Lung microvascular endothelial cell (primary cell): ENCODE results near the gene CAMKMT. TPM values are rescaled to one million over a fixed set of nuclear protein-coding genes. Genes with fewer than 3 reads are reported as not detected.
A peak's percentile ranks its signal among the peaks of the same experiment; 100 is the strongest.
"Not testable (repeated sequence)": the region's sequence is repeated elsewhere in the genome, so short reads cannot be mapped to it uniquely, and the experiment has no call there.

Source experiments
- DNase-seq, 2 donors: peaks; one replicate each; pipeline versions ENCODE4 v3.0.0 to v3.0.0-alpha.2; 2010; ENCODE audit warnings: low read depth in 2 of 2
- total RNA-seq: library from RNA; depleted of rRNA; stranded (reverse); fragments of >200 nt; gene quantifications from 2 replicates; pipeline ENCODE4 v1.2.1, GENCODE V29; 2014

CAMKMT gene
- total RNA-seq, 1 donor from 2014 or later = 2.6 TPM

DNA sequence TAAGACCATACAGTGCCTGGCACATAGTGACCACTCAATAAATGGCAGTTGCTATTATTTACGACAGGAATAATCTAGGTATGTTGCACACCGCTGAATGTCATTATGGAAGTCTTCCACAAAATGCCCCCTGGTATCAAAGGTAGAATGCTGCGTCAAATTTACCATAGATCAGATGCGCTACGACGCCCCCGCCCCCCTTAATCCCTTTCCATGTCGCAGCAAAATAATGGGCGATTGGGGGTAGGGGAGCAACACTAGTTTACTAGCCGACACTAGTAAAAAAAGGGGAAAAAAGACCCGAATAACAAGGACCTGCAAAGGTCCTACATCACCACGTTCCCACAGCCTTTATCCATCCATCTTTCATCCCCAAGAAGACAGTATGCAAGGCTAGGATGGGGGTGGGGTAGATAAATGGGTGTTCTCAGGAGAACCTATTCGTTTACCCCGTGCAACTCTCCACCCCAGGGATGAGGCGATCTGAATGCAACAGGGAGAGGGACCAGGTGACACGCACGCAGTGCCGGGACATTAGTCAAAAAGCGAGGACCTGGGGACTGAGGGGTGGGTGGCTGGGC lies 908 bp upstream of the CAMKMT start:
- peak; percentile 34 to 40 for DNase-seq

DNA sequence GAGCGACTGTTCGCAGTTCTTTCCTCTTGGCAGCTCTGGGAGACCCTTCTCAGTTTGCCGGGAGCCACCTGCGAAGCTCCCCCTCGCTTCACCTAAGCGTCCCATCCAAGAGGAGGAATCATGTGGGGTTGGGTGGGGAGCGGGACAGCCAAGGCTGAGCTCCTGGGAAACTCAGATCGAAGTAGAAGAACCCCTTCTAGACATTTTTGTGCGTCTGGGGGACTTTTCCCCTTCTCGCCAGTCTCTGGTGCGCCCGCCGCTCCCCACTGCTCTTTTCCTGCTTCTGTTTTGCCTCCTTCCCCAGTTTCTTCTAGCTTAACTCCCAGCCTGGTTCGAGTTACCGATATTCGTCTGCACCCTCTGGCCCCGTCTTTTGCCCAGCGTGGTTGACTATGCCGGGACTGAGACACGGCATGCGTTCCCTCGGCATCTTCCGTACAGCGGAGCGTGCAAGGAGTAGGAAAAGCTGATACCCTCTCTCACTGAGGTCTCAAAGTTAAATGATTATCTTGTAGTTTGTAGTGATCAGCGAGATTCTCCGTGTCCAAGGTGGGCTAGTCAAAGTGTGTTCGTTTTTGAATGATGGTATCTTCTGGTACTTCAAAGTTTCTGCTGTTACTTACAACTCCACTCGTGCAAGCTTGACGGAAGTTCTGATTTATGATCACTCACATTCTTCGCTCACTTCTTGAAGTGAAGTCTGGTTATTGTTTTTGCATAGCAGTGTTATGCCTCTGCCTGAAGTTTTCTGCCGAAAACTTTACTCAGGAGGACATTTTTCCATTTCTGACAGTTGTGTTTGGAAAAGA lies 664 bp downstream of the CAMKMT start:
- peak; percentile 16 to 62 for DNase-seq

DNA sequence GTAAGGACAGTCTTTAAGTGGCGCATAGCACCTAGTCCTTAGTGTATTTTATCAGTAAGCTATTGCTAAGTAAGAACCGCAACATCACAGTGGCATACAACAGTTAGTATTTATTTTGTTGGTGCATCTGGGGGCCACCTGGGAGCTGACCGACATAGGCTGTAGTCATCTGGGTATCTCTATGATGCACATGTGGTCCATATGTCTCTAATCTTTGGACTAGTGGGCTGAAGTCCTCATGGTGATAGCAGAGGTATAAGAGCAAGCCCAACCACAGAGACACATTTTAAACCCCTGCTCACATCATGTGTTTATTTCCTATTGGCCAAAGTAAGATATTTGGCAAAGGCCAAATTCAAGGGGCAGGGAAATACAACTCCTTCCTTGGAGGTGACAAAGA lies 2.9 kb downstream of the CAMKMT start:
- DNase-seq = no peak

DNA sequence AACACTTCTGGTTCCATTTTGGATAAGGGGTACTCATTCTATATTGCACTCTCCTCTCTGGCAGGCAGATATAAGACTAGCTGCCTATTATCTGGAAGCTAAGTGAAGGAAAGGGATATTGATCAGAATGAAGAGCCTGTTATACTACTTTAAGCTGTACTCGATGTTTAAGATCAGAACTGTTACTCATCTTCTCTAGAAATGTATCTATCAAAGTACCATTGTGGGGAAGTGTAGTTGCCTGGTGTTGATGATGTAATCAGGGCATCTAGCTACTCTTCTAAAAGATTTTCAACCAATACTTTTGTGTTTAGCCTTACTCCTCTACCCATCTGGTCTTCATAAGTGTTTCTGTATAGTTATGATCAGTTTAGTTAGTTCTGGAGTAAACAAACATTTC lies 5.8 kb downstream of the CAMKMT start:
- DNase-seq = no peak

DNA sequence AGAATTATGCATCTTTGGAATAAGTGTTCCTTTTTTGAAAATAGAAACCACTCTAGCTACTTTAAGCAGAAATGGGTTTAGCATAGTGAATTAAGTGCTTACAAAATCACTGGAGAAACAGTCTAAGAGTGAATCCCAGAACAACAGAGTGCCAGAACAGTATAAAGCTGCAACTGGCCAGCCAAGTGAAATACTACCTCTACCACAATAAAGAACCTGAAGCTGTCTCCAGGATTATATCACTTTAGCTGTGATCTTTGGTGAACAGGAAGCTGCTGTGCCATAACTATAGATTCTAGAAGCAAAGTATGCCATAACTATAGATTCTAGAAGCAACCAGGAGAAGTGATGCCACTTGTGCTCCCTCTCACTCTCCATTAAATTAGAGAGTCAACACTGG lies 7.6 kb downstream of the CAMKMT start:
- no peak for DNase-seq

DNA sequence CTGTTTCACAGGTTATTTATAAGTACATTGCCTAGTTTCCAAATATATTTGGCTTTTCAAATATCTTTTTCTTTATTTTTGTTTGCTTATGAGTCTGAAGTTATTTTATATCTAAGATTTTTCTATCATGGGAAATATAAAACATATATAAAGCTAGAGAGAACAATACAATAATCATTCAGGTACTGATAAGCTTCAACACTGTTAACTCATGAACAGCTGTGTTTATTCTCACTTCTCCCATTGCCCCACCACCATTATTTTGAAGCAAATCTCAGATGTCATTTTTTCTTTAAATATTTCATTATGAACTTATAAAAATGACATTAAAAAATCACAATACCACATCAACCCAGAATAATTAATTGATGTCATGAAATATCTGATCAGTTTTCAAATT lies 9.7 kb downstream of the CAMKMT start:
- DNase-seq = no peak

DNA sequence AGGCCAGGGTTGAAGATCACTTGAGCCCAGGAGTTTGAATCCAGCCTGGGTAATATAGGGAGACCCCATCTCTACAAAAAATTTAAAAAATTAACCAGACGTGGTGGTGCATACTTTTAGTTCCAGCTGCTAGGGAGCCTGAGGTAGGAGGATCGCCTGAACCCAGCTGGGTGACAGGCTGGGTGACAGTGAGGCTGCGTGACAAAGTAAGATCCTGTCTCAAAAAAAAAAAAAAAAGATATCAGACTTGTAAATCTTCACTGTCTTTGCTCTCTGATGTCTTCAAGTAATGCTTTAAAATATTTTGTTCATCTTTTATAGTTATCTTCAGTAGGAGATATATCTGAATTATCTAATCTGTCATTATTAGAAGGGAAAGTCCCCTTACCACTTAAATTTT lies 10.5 kb downstream of the CAMKMT start:
- no peak for DNase-seq

DNA sequence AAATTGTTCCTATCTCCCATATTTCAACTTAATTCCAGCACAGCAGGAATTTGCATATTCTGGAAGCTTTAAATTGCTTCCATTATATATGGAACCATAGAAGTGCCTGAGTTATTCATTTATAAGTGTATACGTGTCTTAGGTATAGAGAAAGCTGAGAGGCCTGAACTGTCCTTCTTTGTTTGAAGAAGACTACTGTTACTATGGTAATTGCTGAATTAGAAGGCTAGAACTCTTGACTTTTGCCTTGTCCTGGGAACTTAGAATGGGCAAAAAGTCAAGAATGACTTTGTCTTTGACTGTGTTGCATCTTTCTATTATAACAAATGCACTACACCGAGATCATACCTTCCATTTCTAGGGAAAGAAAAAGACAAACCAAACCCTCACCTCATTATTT lies 15.7 kb downstream of the CAMKMT start:
- no peak for DNase-seq

DNA sequence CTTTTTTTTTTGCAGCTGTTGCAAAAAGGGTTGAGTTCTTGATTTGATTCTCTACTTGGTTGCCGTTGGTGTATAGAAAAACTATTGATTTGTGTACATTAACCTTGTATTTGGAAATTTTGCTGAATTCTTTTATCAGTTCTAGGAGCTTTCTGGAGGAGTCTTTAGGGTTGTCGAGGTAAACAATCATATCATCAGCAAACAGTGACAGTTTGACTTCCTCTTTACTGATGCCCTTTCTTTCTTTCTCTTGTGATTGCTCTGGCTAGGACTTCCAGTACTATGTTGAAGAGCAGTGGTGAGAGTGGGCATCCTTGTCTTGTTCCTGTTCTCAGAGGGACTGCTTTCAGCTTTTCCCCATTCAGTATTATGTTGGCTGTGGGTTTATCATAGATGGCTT lies 23.5 kb downstream of the CAMKMT start:
- not testable (repeated sequence) for DNase-seq

DNA sequence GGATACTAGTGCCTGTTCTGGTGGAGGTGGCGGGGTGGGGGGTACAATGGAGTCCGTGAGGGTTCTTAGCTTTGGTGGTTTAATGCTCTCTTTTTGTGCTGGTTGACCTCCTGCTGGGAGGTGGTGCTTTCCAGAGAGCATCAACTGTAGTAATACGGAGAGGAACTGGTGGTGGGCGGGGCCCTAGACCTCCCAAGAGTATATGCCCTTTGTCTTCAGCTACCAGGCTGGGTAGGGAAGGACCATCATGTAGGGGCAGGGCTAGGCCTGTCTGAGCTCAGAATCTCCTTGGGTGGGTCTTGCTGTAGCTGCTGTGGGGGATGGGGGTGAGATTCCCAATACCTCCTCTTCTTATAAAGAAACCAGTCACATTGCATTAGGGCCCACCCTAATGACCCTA lies 27.1 kb downstream of the CAMKMT start:
- no peak for DNase-seq

DNA sequence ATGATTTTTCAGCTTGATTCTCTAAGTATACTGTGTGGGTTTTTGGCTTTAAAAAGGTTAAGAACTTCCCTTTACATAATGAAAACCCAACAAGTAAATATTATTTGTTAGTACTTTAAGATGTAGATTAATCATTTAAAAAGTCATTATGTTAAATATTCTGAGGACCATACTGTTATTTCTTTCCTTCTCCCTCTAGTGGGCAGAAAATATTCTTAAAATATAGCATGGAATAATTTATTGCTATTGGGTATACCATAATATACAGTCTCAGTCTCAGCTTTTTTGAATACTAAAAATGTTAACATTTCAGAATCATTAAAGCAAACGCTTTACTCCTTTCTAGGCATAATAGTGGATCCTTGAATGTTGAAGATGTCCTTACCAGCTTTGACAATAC lies 28.1 kb downstream of the CAMKMT start:
- DNase-seq = peak in 1 of 2 donors; percentile 2

DNA sequence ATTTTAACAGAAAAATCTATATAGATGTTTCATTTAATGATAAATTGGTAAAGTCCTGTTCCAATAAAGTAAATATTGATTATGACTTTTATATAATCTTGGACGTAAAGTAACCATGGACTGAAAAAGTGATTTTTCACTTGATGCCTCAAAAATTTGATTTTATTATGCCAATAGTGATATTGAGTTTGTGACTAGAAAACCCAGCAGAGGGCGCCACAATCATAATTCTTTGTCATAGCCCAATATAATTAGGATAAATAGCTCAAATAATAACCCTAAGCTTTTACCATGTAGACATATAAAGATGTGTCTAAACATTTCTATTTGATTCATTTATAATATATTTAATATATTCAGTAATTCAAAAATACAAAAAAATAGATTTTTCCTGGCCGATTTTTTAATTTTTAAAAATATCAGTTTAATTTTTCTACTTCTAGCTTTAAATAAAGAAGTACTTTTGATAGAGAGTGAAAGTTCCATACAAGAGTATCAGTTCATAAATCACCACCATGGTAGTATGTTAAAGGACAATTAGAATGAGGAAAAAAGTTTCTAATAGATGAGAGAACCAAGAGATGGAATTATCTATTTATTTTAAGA lies 30.7 kb downstream of the CAMKMT start:
- peak; percentile 33 to 57 for DNase-seq

DNA sequence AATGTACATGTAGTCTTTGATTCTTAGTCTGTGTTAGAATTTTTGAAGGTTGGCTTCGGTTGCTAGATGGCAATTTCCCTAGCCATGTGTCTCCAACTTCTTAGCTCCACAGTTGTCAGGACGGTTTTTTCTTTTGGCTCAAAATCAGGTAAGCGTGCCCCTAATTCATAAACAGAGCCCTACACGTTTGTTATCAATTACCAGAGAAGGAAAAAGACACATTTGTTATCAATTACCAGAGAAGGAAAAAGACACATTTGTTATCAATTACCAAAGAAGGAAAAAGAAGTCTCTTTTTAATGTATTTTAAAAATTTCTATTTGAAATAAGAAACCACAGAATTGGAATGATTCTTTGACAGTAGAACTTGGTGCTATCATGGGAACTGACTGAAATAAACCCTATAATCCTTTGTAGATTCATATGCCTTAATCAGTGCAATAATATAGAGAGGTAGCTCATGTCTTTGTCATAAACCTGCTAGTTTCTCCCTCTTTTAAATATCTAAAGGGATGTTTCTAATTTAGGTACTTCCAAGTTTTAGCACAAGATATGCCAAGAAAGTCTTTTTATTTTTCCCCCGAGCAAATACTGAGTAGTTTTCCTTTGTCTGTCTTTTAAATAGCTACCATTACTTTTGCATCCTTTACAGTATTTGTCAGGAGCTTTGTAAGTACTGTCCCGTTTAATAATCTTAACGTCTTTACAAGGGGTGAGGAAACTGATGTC lies 35.9 kb downstream of the CAMKMT start:
- no peak for DNase-seq

DNA sequence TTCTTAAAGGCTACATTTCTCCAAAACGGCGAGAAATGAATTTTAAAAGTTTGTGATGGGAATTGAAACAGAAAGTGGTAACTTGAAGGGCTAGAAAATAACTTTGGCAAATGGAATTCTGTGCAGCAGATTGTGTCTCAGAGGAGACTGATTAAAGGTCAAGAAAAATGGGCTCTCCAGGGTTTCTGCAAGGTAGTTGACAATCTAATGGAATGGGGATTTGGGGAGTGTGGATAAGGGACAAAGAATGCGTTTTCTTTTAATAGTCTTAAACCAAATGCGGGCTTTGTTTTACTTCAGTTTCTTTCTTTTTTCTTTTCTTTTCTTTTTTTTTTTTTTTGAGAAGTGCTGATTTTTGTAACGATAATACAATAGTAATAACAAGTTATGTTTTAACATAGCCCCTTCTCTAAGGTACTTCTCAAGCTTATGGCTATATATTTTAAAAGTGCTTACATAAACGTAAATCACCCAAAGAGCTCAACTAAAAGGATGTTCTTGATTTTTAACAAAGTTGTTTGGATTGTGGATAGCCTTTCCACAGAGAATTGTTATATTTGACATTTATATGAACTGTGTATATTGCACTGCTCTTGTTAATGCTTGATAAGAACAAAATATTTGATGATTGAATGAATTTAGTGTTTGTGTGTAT lies 36.6 kb downstream of the CAMKMT start:
- DNase-seq = no peak

DNA sequence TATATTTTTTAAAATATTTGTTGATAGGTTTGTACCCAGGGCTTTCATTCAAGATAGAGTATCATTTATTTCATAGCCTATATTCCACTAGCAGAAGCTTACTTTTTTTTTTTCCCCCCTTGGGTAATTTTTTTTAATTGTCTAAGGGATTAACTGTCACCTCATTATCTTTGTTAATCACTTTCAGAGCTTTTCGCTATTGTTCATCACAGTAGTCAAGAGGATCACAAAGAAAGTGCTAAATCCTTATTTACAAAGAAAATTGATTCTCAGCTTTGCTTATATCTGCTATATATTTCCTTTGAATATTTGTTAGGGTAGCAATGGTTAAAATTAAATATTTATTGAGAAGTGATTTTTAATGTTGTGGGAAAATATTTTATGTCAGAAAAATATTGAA lies 59.0 kb downstream of the CAMKMT start:
- no peak for DNase-seq

DNA sequence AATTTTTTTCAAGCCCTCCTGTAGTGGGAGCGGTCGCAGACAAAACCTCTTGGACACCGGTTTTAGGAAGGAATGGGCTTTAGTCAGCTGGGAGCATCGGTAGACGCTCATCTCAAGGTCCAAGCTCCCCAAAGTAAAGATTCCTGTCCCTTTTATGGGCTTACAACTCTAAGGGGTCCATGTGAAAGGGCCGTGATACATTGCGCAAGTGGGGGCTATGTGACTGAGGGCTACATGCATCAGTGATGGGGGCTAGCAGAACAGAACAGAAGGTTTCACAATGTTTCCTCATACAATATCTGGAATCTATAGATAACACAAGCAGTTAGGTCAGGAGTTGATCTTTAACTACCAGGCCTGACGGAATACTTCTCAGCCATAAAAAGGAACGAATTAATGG lies 62.5 kb downstream of the CAMKMT start:
- no peak for DNase-seq

DNA sequence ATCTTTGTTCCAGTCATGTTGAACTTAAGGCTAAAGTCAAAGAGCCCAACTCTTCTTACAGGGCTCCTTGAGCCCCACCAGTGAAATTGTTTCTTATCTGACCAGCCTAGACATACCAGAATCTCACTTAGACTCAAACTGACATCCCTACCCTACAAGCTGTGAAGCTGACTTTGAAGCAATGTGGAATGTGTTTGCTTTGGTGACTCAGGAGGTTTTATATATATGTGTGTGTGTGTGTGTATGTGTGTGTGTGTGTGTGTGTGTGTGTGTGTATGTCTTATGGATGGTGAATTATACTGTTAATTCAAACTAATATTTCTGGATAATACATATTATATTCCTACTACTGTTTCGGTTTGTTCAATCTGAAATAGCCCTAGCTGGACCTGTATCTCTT lies 67.3 kb downstream of the CAMKMT start:
- no peak for DNase-seq

DNA sequence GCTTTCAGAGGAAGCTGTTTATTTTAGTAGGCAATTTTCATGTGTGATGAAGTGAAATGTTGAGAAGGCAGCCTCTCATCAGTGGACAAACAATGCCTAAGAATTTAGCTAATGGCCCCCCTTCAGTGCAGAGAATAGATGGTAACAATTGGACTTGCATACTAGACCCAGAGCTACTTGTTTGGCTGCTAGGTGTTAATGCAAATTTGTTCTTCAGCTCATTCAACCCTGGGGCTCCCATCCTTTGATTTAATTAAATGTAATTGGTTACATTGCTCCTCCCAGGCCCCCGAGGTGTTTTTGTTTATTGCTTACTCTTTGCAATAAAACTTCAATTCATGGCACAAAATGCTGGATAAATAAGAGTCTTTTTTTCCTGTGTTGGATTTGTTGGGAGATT lies 68.6 kb downstream of the CAMKMT start:
- no peak for DNase-seq

DNA sequence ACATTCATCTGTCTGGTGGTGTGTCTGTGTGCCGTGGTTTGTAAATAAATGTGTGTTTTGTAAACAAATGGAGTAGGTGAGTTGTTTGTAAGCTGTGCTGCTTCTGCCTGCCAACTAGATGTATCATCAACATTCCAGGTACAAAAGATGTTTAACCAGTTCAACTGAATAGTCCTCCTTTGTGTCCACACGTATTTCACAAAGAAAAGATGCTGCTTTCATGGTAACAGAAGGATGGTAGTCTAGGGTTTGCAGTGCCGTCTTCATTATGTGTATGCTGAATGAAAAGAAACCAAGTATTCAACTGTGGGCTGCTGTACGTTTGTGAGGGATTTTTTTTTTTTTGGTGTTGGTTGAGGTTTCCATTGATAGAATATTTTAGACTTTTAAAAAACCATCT lies 72.1 kb downstream of the CAMKMT start:
- no peak for DNase-seq

DNA sequence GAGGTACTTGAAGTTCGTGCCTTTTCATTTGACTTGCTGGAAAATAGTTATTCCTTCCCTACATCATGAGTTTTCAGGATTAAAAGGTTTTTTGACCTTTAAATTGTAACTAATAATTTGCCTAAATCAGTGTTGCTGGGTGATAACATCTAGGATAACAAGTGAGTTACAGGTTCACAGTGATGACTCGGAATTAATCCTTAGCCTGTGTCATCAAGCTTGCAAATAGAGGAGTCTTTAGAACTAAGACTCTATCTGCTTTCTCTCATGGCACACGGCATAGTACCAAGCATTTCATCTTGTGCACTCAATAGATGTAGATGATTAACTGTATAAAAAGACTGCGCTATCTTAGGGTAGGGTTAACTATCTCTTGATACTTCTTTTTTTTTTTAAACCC lies 79.5 kb downstream of the CAMKMT start:
- DNase-seq = no peak

DNA sequence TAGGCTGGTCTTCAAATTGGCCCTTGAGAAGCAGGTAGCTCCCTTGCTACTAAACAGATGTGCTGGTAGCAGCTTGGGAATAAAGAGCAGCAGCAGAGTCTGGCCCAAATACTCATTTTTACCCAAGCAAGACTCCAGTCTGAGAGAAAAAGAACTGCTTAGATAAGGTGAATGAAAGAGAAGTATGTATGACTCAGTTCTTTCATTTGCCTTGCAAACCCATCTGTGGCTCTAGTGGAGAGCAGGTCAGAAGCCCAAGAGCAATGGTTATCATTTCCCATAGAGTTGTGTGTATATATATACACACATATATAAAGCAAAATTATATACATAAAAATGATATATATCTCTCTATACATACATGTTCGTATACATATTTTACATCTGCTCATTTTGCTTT lies 80.3 kb downstream of the CAMKMT start:
- no peak for DNase-seq

DNA sequence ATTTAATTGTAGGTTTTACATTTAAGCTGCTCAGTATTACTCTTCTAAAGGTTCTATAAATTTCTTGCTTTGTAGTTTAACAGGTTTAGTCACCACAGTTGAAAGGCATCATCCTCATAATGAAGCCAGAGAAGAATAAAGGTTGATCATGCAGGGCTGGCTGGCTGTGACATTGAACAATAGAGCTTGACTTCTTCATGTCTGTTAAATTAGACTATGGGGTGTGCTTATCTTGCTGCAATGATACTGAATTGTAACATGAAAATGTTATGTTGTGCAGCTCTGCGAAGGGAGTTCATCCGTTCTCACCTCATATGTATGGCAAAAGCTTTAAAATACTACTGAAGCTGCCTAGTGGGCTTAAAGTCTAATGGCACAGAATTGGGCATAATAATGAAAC lies 81.8 kb downstream of the CAMKMT start:
- DNase-seq = no peak
